ENCODE data around the gene TSC22D2. TPM values are rescaled to one million over a fixed set of nuclear protein-coding genes. Genes with fewer than 3 reads are reported as not detected.
A peak's percentile ranks its signal among the peaks of the same experiment; 100 is the strongest.

TSC22D2 gene
- 10 to 100 TPM; 37.8 to 51.6 TPM for total RNA-seq
- 49.4 to 116 reads per million in 2 donors for total RNA-seq

DNA sequence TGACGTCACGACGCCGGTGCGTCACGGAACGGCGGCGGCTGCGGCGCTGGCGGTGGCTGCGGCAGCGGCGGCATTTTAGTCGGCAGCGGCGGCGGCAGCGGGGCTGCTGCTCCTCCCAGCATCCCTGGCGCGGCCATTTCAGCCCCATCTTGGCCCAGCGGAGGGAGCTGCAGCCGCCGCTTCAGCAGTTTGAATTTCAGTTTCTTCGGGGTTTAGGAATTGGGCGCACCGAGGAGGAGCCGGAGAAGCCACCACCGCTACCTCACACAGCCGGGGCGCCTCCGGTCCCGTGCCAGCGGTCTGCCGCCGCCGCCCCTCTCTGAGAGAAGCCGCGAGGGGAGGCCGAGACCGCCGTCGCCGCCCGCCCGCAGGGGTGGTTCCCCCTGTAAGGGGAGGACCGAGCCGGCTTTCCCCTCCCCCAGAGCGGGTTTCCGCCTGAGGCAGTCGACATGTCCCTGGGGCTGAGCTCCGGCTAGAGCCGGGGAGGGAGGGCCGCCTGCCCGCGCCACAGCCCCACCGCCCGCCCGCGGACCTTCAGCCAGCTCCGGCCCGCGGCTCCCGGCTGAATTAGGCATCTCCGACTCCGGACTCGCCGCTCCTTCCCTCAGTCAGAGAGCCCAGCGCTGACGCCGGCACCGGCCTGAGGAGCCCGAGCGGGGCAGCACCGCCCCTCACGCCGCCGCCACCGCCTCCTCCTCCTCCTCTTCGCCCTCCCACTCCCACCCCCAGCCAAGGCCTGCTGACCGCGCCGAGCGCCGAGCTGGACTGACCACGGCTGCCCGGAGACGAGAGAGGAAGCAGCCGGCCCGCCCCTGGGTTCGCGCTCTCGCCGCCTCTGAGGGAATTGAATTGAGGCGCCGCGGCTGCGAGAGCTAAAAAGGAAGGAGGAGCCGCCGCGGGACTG lies at the start of gene TSC22D2:
Gene TSC22D2, plus strand, starts transcription at position 78 of the 904 bp plus-strand sequence. CDS start 1,053 bp downstream, outside the sequence.
- ATAC-seq (peak; percentile 80), DNase-seq (peak; percentile 95 to 97 (median 96))
- H3K9me3 ChIP-seq (ENCODE audit: control insufficient read depth, low read length, poor library complexity, severe bottlenecking): no peaks in the 10 kb centered on the region
- H3K36me3 Mint-ChIP-seq (ENCODE audit: low read depth): no peaks in the 10 kb centered on the region
- H3K27me3 Mint-ChIP-seq: no peaks in the 10 kb centered on the region
- peaks cover 31% of the 10 kb centered on the region for H3K4me1 Mint-ChIP-seq
- peak within 1 kb of the TSS; percentile 97 for H3K4me3 Mint-ChIP-seq
- H3K27ac Mint-ChIP-seq: peak within 1 kb of the TSS; percentile 87

DNA sequence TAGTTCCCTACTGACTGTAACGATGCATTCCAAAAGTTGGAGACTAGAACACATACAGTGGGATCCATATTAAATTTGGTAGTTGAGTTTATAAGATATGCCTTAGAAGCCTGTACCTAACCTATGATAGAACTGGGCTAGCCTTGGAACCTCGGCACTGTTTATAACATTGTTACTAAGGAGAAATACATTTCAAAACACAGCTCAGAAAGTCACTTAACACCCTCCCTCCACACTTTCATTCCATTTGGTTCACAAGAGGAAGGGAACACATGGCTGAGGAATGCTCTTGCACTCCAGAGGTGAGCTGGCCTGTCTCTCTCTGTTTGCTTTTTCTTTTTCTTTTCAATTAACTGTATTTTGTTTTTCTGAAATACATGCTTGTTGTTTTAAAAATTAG lies 48.7 kb upstream of the TSC22D2 start:
- H3K27me3 Mint-ChIP-seq: no peaks in the 10 kb centered on the region
- DNase-seq (no peak), ATAC-seq (no peak)
- H3K36me3 Mint-ChIP-seq (ENCODE audit: low read depth): no peaks in the 10 kb centered on the region
- H3K27ac Mint-ChIP-seq: no peak overlapping the region
- peak overlapping the region; percentile 5 for H3K4me3 Mint-ChIP-seq
- H3K4me1 Mint-ChIP-seq: no peaks in the 10 kb centered on the region
- no peaks in the 10 kb centered on the region for H3K9me3 ChIP-seq (ENCODE audit: control insufficient read depth, low read length, poor library complexity, severe bottlenecking)

DNA sequence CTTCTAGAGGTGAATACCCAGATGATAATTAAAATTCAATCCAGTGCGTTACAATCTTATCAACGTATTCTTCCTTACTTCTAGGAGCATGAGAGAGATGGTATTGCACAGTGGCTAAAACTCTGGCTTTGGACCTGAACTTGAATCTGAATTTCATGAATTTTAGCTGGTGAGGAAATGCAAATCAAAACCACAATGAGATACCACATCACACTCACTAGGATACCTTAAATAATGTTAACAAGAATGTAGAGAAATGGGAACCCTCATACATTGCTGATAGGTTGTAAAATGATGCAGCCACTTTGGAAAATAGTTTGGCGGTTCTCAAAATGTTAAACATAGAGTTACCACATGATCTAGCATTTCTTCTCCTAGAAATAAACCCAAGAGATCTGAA lies 47.1 kb upstream of the TSC22D2 start:
- no peak for DNase-seq
- Mint-ChIP-seq H3K36me3 (ENCODE audit: low read depth) (no peaks in the 10 kb centered on the region), H3K27me3 (peaks cover 4% of the 10 kb centered on the region), H3K4me1 (no peaks in the 10 kb centered on the region), H3K4me3 (no peak overlapping the region), H3K27ac (no peak overlapping the region)
- ATAC-seq: no peak
- H3K9me3 ChIP-seq (ENCODE audit: control insufficient read depth, low read length, poor library complexity, severe bottlenecking): no peaks in the 10 kb centered on the region

DNA sequence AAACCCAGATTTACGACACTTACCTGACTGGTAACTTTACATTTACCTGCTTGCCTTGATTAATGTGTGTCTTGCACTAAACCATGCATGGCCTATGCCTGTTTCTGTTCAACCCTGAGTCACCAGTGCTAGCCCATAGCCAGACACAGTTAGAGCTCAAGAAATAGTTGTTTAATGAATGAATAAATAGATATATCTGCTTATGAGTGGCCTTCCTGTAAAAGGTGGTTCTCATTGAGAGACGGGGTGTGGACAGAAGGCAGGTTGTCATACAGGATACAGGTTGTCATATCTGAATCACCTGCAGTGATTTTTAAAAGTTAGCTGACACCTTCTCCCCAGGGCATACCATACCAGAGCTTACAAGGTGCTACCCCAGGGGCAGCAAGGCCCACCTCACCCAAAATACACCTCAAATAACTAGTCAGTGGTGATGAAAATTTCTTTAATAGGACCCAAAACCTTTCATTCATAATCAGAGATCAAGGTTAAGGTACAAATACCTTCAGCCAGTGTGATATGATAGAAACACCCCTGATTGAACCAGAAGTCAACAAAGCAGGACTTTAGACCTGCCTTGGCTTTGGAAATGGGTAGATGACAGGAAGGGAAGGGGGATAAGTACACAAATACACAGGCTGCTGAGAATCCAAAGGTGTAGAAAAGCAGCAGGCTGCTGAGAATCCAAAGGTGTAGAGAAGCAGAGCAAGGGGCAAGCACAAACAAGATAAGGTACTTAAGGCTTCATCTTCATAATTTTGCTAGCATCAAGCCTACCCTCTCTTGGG lies 45.4 kb upstream of the TSC22D2 start:
- no peak overlapping the region for H3K27ac Mint-ChIP-seq

DNA sequence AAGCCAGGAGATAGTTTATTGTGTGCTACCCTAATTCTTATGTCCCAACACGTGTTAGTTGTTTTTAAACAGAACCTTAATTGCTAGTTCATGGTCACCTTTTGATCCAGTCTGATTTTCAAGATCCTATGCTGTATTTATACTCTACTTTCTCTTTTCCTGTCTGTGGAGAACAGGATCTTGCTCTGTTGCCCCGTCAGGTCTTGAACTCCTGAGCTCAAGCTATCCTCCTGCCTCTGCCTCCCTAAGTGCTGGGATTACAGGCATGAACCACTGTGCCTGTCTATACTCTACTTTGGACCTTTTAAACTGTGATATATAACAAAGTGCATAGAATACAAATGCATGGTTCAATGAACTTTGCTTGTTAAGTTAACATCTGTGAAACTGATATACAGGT lies 44.7 kb upstream of the TSC22D2 start:
- no peak overlapping the region for H3K4me3 Mint-ChIP-seq
- ATAC-seq: no peak
- H3K4me1 Mint-ChIP-seq: no peaks in the 10 kb centered on the region

More for the DNA sequence above, 45.4 kb upstream of the TSC22D2 start:
- Mint-ChIP-seq H3K36me3 (ENCODE audit: low read depth) (no peaks in the 10 kb centered on the region), H3K27me3 (peaks cover 4% of the 10 kb centered on the region), H3K4me1 (no peaks in the 10 kb centered on the region), H3K4me3 (no peak overlapping the region)
- H3K9me3 ChIP-seq (ENCODE audit: control insufficient read depth, low read length, poor library complexity, severe bottlenecking): no peaks in the 10 kb centered on the region
- DNase-seq: no peak
- no peak for ATAC-seq

DNA sequence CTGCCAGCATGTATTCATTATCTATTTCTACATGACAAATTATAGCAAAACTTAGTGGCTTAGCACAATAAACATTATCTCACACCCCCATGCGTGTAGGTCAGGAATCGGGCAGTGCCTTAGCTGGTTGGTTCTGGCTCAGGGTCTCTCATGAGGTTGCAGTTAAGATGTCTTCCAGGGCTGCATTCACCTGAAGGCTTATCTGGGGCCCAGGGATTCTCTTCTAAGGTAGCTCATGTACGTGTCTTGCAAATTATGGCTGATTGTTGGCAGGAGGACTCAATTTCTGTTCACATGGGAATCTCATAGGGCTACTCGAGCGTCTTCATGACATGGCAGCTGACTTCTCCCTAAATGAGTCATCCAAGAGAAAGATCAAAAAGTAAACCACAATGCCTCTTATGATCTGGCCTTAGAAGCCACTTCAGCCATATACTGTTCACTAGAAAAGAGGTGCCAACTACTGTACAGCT lies 42.9 kb upstream of the TSC22D2 start:
- no peak overlapping the region for H3K4me3 Mint-ChIP-seq
- H3K27ac Mint-ChIP-seq: no peak overlapping the region
- no peak for DNase-seq
- ATAC-seq: no peak
- H3K36me3 Mint-ChIP-seq (ENCODE audit: low read depth): no peaks in the 10 kb centered on the region
- H3K27me3 Mint-ChIP-seq: peaks cover 4% of the 10 kb centered on the region
- H3K4me1 Mint-ChIP-seq: no peaks in the 10 kb centered on the region
- H3K9me3 ChIP-seq (ENCODE audit: control insufficient read depth, low read length, poor library complexity, severe bottlenecking): no peaks in the 10 kb centered on the region

More for the DNA sequence above, 44.7 kb upstream of the TSC22D2 start:
- Mint-ChIP-seq H3K36me3 (ENCODE audit: low read depth) (no peaks in the 10 kb centered on the region), H3K27me3 (peaks cover 4% of the 10 kb centered on the region), H3K27ac (no peak overlapping the region)
- no peak for DNase-seq
- no peaks in the 10 kb centered on the region for H3K9me3 ChIP-seq (ENCODE audit: control insufficient read depth, low read length, poor library complexity, severe bottlenecking)

DNA sequence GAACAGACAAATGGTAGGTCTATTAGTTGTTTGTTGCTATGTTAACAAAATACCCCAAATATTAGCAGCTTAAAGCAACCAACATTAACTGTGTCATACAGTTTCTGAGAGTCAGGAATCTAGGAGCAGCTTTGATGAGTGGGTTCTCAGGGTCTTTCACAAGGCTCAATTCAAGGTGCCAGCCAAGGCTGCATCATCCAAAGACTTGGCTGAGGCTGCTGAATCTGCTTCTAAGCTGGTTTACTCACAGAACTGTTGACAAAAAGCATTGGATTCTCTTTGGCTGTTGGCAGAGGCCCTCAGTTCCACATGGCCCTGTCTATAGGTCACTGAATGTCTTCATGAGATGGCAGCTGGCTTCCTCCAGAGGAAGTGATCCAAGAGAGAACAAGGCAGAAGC lies 40.3 kb upstream of the TSC22D2 start:
- Mint-ChIP-seq H3K27ac (no peak overlapping the region), H3K4me3 (no peak overlapping the region), H3K36me3 (ENCODE audit: low read depth) (no peaks in the 10 kb centered on the region), H3K27me3 (peaks cover 13% of the 10 kb centered on the region), H3K4me1 (no peaks in the 10 kb centered on the region)
- ATAC-seq: no peak
- H3K9me3 ChIP-seq (ENCODE audit: control insufficient read depth, low read length, poor library complexity, severe bottlenecking): no peaks in the 10 kb centered on the region
- DNase-seq: no peak

DNA sequence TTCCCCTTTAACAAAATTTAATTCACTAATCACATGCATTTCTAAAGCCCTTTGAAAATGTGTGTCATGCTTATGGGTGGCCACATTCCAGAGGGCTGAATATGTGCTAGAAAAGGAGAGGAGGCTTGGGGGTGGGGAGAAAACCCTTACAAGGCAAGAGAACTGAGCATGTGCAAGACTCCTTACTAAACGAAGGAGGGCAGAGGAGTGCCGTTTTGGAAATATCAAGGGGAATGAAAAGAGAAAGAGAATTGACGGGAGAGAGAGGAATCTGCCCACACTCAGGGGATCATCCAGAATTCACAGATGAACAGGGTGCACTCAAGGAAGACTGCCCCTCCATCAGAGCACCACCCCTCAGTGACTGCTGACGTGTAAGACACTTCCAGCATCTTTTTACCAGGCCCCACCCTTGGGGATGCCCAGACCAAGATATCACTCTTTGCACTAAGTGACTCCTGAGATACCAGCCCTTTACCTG lies 37.9 kb upstream of the TSC22D2 start:
- Mint-ChIP-seq H3K4me1 (peaks cover 5% of the 10 kb centered on the region), H3K27me3 (peaks cover 10% of the 10 kb centered on the region), H3K36me3 (ENCODE audit: low read depth) (no peaks in the 10 kb centered on the region), H3K27ac (no peak overlapping the region), H3K4me3 (no peak overlapping the region)
- no peaks in the 10 kb centered on the region for H3K9me3 ChIP-seq (ENCODE audit: control insufficient read depth, low read length, poor library complexity, severe bottlenecking)
- DNase-seq (no peak), ATAC-seq (no peak)

DNA sequence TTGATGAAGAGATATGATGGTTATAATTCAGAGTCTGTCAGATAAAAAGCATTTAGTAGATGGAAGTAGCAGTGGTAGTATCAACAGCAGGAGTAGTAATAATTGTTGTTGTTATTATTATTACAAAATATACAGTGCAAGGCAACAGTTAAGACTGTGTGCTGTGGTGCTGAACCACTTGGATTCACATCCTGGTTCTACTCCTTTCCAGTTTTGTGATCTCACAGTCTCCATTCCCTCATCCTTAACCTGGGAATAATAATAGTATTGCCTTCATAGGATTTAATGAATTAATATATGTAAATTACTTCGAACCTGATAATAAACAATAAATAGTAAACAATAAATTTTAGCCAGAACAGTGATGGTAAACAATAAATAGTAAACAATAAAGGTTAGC lies 37.1 kb upstream of the TSC22D2 start:
- H3K4me1 Mint-ChIP-seq: peaks cover 6% of the 10 kb centered on the region
- no peaks in the 10 kb centered on the region for H3K9me3 ChIP-seq (ENCODE audit: control insufficient read depth, low read length, poor library complexity, severe bottlenecking)
- peaks cover 9% of the 10 kb centered on the region for H3K27me3 Mint-ChIP-seq
- no peak overlapping the region for H3K4me3 Mint-ChIP-seq
- ATAC-seq: no peak
- no peak for DNase-seq
- H3K36me3 Mint-ChIP-seq (ENCODE audit: low read depth): no peaks in the 10 kb centered on the region
- no peak overlapping the region for H3K27ac Mint-ChIP-seq

DNA sequence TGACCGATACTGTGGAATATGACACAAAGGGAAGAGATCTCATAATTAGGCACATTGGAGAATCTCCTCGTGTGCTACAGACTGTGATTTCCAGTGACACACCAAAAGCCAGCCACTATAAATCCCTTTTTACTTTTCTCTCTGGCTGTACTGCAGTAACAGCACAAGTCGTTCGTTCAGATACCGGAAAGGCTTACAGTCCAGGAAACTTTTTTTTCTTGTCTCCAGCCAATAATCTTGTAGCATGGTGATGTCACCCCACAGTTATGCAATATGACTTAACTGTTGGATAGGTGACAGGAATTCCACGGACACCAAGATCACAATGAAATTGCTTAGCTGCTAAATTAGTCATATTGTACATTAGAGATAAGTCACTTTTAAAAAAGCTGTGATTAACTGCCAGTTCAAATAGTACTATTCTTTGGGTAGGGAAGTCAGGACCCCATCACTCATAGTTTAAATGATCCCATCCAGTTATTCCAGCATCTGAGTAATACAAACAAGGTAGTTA lies 36.3 kb upstream of the TSC22D2 start:
- Mint-ChIP-seq H3K4me1 (peaks cover 8% of the 10 kb centered on the region), H3K27ac (no peak overlapping the region), H3K36me3 (ENCODE audit: low read depth) (no peaks in the 10 kb centered on the region), H3K4me3 (no peak overlapping the region), H3K27me3 (peaks cover 15% of the 10 kb centered on the region)
- DNase-seq (no peak), ATAC-seq (no peak)
- H3K9me3 ChIP-seq (ENCODE audit: control insufficient read depth, low read length, poor library complexity, severe bottlenecking): no peaks in the 10 kb centered on the region

DNA sequence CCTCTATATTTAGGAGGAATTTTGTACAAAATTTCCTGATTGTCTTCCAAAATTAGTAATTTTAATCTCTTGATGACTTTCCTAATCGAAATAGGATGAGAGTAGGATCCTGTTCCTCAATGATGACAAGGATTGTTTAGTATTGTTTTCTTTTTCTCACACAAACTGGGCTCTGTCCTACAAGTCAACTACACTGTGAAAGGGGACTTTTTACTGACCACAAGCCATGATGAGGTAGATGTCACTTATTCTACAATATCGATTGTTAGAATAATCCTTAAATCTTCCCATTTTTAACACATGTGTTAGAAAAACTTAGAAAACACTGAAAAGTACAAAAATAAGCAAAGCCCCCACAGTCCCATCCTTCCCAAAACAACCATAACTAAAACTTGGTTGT lies 35.8 kb upstream of the TSC22D2 start:
- H3K36me3 Mint-ChIP-seq (ENCODE audit: low read depth): no peaks in the 10 kb centered on the region
- H3K4me1 Mint-ChIP-seq: peaks cover 8% of the 10 kb centered on the region

DNA sequence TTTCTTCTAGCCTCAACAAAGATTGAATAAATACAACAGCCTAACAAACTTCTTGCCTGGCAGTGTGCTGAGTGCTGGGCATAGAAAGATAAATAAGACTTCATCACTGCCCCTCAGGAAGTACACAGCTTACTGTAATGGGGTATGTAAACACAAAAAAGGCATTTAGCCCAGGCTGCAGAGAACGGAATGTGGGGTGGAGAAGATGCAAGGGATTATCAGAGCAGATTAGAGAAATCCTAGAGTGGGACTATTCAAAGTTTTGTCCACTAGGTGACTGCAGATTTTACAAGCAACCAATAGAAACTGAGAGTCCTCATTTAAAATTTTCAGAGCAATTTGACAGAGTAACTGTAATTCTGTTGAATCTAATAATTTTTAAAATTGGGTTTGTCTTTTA lies 35.4 kb upstream of the TSC22D2 start:
- Mint-ChIP-seq H3K36me3 (ENCODE audit: low read depth) (no peaks in the 10 kb centered on the region), H3K4me1 (peaks cover 8% of the 10 kb centered on the region), H3K27me3 (peaks cover 15% of the 10 kb centered on the region), H3K27ac (no peak overlapping the region), H3K4me3 (no peak overlapping the region)
- DNase-seq (no peak), ATAC-seq (no peak)
- no peaks in the 10 kb centered on the region for H3K9me3 ChIP-seq (ENCODE audit: control insufficient read depth, low read length, poor library complexity, severe bottlenecking)

More for the DNA sequence above, 35.8 kb upstream of the TSC22D2 start:
- H3K4me3 Mint-ChIP-seq: no peak overlapping the region
- DNase-seq: no peak
- H3K27me3 Mint-ChIP-seq: peaks cover 15% of the 10 kb centered on the region
- H3K27ac Mint-ChIP-seq: no peak overlapping the region
- ATAC-seq: no peak
- H3K9me3 ChIP-seq (ENCODE audit: control insufficient read depth, low read length, poor library complexity, severe bottlenecking): no peaks in the 10 kb centered on the region
